ENCODE measurements around the gene SPATA32.

- TF ChIP-seq CTCF (IDR thresholded peaks at IDR 0.05) (no peak), POLR2A (IDR thresholded peaks at IDR 0.05) (no peak)
Observed at GRCh38 chr17:45309400-45309799, 47.5 kb upstream of the SPATA32 start.

Measured in uterus (tissue), 2 donors.